Hepatocyte (in vitro differentiated cells): ENCODE data around the gene CLCNKB.

ENCODE experiments used
- EZH2 ChIP-seq: fragments of 200-600 bp; sonication (generic); IDR thresholded peaks from 2 replicates; pipeline ENCODE4 v1.6.1; 2016; ENCODE audit warnings: antibody characterized with exemption, mild to moderate bottlenecking, borderline replicate concordance
- EZH2phosphoT487 ChIP-seq: fragments of 200-600 bp; sonication (generic); IDR thresholded peaks from one replicate; pipeline ENCODE4 v1.6.1; 2018; ENCODE audit warnings: antibody characterized with exemption, mild to moderate bottlenecking, low read depth, moderate library complexity; ENCODE audit not compliant: unreplicated experiment, severe bottlenecking
- TF ChIP-seq, protein P1 (sequence below): fragments of 200-600 bp; sonication (generic); IDR thresholded peaks from 2 replicates; pipeline ENCODE4 v1.5.1; 2016; ENCODE audit warnings: antibody characterized with exemption, mild to moderate bottlenecking; ENCODE audit not compliant: poor library complexity

DNA sequence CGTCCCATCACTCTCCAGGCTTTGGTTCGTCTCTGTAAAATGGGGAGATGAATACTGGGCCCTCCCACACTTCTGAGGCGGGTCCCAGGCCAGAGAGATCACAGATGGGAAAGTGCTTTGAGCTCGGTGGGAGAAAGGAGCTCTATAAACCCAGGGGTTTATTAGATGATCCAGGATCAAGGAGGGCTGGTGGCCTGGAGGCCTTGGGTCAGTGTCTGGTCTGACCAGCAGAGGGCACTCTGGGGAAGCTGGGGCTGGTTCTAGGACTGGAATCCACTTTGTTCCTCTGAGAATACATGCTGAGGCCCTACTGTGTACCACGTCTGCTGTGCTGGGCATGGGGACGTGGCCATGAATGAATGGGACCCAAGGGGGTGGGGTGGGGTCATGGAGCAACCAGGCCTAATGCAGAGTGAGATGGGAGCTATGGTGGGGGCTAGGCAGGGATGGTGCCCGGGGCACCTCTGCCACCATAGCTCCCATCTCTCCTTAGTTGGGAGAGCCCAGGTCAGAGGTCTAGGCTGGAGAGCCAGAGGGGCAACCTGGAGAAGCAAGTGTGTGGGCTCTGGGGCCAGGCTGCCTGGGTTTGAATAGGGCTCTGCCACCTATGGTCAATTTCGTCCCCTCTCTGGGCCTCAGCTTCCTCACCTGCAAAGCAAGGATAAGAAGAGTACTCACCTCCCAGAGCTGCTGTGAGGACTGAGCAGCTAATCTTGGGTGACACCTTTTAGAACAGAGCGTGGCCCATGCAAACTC lies 38.9 kb downstream of the CLCNKB start:
- TF ChIP-seq, protein P1, sequence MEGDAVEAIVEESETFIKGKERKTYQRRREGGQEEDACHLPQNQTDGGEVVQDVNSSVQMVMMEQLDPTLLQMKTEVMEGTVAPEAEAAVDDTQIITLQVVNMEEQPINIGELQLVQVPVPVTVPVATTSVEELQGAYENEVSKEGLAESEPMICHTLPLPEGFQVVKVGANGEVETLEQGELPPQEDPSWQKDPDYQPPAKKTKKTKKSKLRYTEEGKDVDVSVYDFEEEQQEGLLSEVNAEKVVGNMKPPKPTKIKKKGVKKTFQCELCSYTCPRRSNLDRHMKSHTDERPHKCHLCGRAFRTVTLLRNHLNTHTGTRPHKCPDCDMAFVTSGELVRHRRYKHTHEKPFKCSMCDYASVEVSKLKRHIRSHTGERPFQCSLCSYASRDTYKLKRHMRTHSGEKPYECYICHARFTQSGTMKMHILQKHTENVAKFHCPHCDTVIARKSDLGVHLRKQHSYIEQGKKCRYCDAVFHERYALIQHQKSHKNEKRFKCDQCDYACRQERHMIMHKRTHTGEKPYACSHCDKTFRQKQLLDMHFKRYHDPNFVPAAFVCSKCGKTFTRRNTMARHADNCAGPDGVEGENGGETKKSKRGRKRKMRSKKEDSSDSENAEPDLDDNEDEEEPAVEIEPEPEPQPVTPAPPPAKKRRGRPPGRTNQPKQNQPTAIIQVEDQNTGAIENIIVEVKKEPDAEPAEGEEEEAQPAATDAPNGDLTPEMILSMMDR = peak; percentile 84
- TF ChIP-seq EZH2 (no peak), EZH2phosphoT487 (no peak)
